Mesenchymal stem cell (in vitro differentiated cells and primary cell): ENCODE measurements around the gene ANO10.

Source experiments
- DNase-seq: peaks from one replicate; pipeline ENCODE4 v3.0.0-alpha.2; 2013
- H2AFZ ChIP-seq: one replicate; pipeline ENCODE4 v1.6.1; 2013; ENCODE audit warnings: low read depth, mild to moderate bottlenecking, control low read depth, inconsistent platforms, low read length, moderate library complexity
- H2AK5ac ChIP-seq: 2 replicates; pipeline ENCODE4 v1.6.1; 2013; ENCODE audit warnings: low read length, moderate library complexity, mild to moderate bottlenecking, inconsistent platforms; ENCODE audit not compliant: severe bottlenecking
- H2BK120ac ChIP-seq: one replicate; pipeline ENCODE4 v1.6.1; 2013; ENCODE audit warnings: low read depth, mild to moderate bottlenecking, inconsistent platforms, low read length, moderate library complexity
- H2BK12ac ChIP-seq, 2 experiments: one replicate each; pipeline ENCODE4 v1.6.1; 2013; ENCODE audit warnings: inconsistent platforms in 2 of 2, low read length in 2 of 2, mild to moderate bottlenecking in 2 of 2, moderate library complexity in 2 of 2, control low read depth in 1 of 2
- H2BK15ac ChIP-seq: one replicate; pipeline ENCODE4 v1.6.1; 2013; ENCODE audit warnings: mild to moderate bottlenecking, low read depth, inconsistent platforms; ENCODE audit not compliant: poor library complexity, severe bottlenecking
- H2BK5ac ChIP-seq: 2 replicates; pipeline ENCODE4 v1.6.1; 2013; ENCODE audit warnings: low read depth, mild to moderate bottlenecking, low read length, control low read depth, inconsistent platforms; ENCODE audit not compliant: poor library complexity, severe bottlenecking
- H3K14ac ChIP-seq, 2 experiments: one replicate each; pipeline ENCODE4 v1.6.1; 2013; ENCODE audit warnings: inconsistent platforms in 2 of 2, low read length in 2 of 2, control low read depth in 1 of 2, mild to moderate bottlenecking in 1 of 2, moderate library complexity in 1 of 2
- H3K18ac ChIP-seq, 2 experiments: one replicate each; pipeline ENCODE4 v1.6.1; 2013; ENCODE audit warnings: inconsistent platforms in 2 of 2, low read length in 2 of 2, control low read depth in 1 of 2, low read depth in 1 of 2, mild to moderate bottlenecking in 1 of 2
- H3K23ac ChIP-seq, 2 experiments: one replicate each; pipeline ENCODE4 v1.6.1; 2013; ENCODE audit warnings: inconsistent platforms in 2 of 2, low read length in 2 of 2, mild to moderate bottlenecking in 2 of 2, moderate library complexity in 2 of 2, control low read depth in 1 of 2
- H3K27ac ChIP-seq: 2 replicates; pipeline ENCODE4 v1.5.1; 2013; ENCODE audit warnings: mild to moderate bottlenecking, moderate library complexity, low read length, control low read depth, inconsistent platforms; ENCODE audit not compliant: poor library complexity, severe bottlenecking
- H3K27me3 ChIP-seq, 2 experiments: 2 replicates each; pipeline versions ENCODE4 v1.6.1 to v1.7.0; 2013; ENCODE audit warnings: low read length in 2 of 2, mild to moderate bottlenecking in 2 of 2, moderate library complexity in 2 of 2, control low read depth in 1 of 2, inconsistent platforms in 1 of 2; ENCODE audit not compliant: control insufficient read depth in 1 of 2, insufficient read depth in 1 of 2
- H3K36me3 ChIP-seq, 2 experiments: 2 replicates each; pipeline versions ENCODE4 v1.6.1 to v1.7.0; 2013; ENCODE audit warnings: low read length in 2 of 2, control low read depth in 1 of 2, inconsistent platforms in 1 of 2, low read depth in 1 of 2, mild to moderate bottlenecking in 1 of 2; ENCODE audit not compliant: insufficient read depth in 2 of 2, control insufficient read depth in 1 of 2
- H3K4ac ChIP-seq, 2 experiments: one replicate each; pipeline ENCODE4 v1.6.1; 2013; ENCODE audit warnings: inconsistent platforms in 2 of 2, low read length in 2 of 2, mild to moderate bottlenecking in 2 of 2, moderate library complexity in 2 of 2, control low read depth in 1 of 2, low read depth in 1 of 2
- H3K4me1 ChIP-seq: 2 replicates; pipeline ENCODE4 v1.6.1; 2013; ENCODE audit warnings: low read depth, low read length, control low read depth; ENCODE audit not compliant: control insufficient read depth, insufficient read depth
- H3K4me2 ChIP-seq: 2 replicates; pipeline ENCODE4 v1.6.1; 2013; ENCODE audit warnings: low read length, mild to moderate bottlenecking, inconsistent platforms; ENCODE audit not compliant: poor library complexity, severe bottlenecking
- H3K4me3 ChIP-seq, 2 experiments: 2 replicates each; pipeline versions ENCODE4 v1.5.1 to v1.7.0; 2013; ENCODE audit warnings: low read length in 2 of 2, mild to moderate bottlenecking in 2 of 2, control low read depth in 1 of 2, low read depth in 1 of 2; ENCODE audit not compliant: insufficient read depth in 1 of 2
- H3K79me1 ChIP-seq: replicated peaks from 2 replicates; pipeline ENCODE4 v1.6.1; 2013; ENCODE audit warnings: mild to moderate bottlenecking, control low read depth, low read length, inconsistent platforms; ENCODE audit not compliant: poor library complexity, severe bottlenecking
- H3K9ac ChIP-seq: 2 replicates; pipeline ENCODE4 v1.7.0; 2013; ENCODE audit warnings: mild to moderate bottlenecking, low read length, moderate library complexity
- H3K9me3 ChIP-seq: 2 replicates; pipeline ENCODE4 v1.7.0; 2013; ENCODE audit warnings: mild to moderate bottlenecking, low read length; ENCODE audit not compliant: control insufficient read depth
- H4K8ac ChIP-seq: one replicate; pipeline ENCODE4 v1.6.1; 2013; ENCODE audit warnings: inconsistent platforms, mild to moderate bottlenecking, low read length, moderate library complexity
- H4K91ac ChIP-seq: one replicate; pipeline ENCODE4 v1.6.1; 2013; ENCODE audit warnings: mild to moderate bottlenecking, low read length, inconsistent platforms
- WGBS: methylation state at CpG from one replicate; pipeline ENCODE4 v1.1.7; 2013; ENCODE audit warnings: mixed read lengths; 5-methylcytosine and 5-hydroxymethylcytosine counted together

Gene ANO10

GRCh38 chr3:43349716-43350115 is 272.1 kb downstream of the ANO10 start:
- H3K27me3 ChIP-seq, result no peaks in the 10 kb centered on the region
- H3K9ac ChIP-seq, result no peak overlapping the region
- H2AFZ ChIP-seq, result no peak overlapping the region
- no peak overlapping the region for H3K18ac ChIP-seq
- H2BK5ac ChIP-seq, result no peak overlapping the region
- no peak overlapping the region for H4K91ac ChIP-seq
- H3K36me3 ChIP-seq, result peaks cover 29 to 63% of the 10 kb centered on the region in 2 experiments
- H4K8ac ChIP-seq, result no peak overlapping the region
- no peak overlapping the region for H3K14ac ChIP-seq
- H2BK15ac ChIP-seq, result no peak overlapping the region
- H3K4me2 ChIP-seq, result no peak overlapping the region
- H2AK5ac ChIP-seq, result no peak overlapping the region
- H3K4ac ChIP-seq, result no peak overlapping the region
- H3K27ac ChIP-seq, result no peak overlapping the region
- H3K4me1 ChIP-seq, result peaks cover 3% of the 10 kb centered on the region
- peaks cover 18% of the 10 kb centered on the region for H3K79me1 ChIP-seq
- WGBS, result 97% methylated on average over 3 of the region's 3 CpGs
- no peak overlapping the region for H3K23ac ChIP-seq
- H2BK12ac ChIP-seq, result no peak overlapping the region
- DNase-seq, result no peak
- no peak overlapping the region for H2BK120ac ChIP-seq
- H3K4me3 ChIP-seq, result no peak overlapping the region
- peaks cover 40% of the 10 kb centered on the region for H3K9me3 ChIP-seq

GRCh38 chr3:43348852-43349574 is 272.8 kb downstream of the ANO10 start:
- H2BK12ac ChIP-seq, result no peak overlapping the region
- H4K8ac ChIP-seq, result peak overlapping the region; percentile 27
- H2AFZ ChIP-seq, result no peak overlapping the region
- no peak overlapping the region for H3K14ac ChIP-seq
- peaks cover 3% of the 10 kb centered on the region for H3K4me1 ChIP-seq
- H3K23ac ChIP-seq, result no peak overlapping the region
- no peak overlapping the region for H3K4me2 ChIP-seq
- H3K4me3 ChIP-seq, result no peak overlapping the region
- no peak overlapping the region for H3K27ac ChIP-seq
- H2AK5ac ChIP-seq, result no peak overlapping the region
- H3K36me3 ChIP-seq, result peaks cover 29 to 70% of the 10 kb centered on the region in 2 experiments
- no peak overlapping the region for H2BK15ac ChIP-seq
- no peak overlapping the region for H4K91ac ChIP-seq
- H3K27me3 ChIP-seq, result no peaks in the 10 kb centered on the region
- H3K4ac ChIP-seq, result no peak overlapping the region
- no peak overlapping the region for H2BK120ac ChIP-seq
- H3K9me3 ChIP-seq, result peaks cover 33% of the 10 kb centered on the region
- WGBS, result 90% methylated on average over 3 of the region's 4 CpGs
- H3K79me1 ChIP-seq, result peaks cover 20% of the 10 kb centered on the region
- H3K9ac ChIP-seq, result no peak overlapping the region
- no peak overlapping the region for H3K18ac ChIP-seq
- DNase-seq, result no peak
- no peak overlapping the region for H2BK5ac ChIP-seq

DNA sequence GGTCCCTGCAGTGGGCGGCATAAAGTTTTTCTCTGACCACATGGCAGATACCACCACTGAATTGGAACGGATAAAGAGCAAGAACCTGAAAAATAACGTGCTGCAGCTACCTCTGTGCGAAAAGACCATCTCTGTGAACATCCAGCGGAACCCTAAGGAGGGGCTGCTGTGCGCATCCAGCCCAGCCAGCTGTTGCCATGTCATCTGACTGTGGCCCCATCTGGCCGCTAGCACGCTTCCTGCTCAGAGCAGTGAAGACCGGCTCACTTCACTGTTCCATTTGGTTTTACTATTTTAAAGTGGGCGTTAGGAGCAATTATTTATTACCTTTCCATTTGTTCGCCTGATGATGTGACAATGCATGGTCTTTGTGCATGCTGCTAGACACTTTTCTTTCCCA is 273.5 kb downstream of the ANO10 start:
- Histone ChIP-seq H4K8ac (no peak overlapping the region), H3K4me1 (peaks cover 3% of the 10 kb centered on the region), H3K4me2 (no peak overlapping the region), H2AFZ (no peak overlapping the region), H4K91ac (no peak overlapping the region), H2BK120ac (no peak overlapping the region), H3K18ac (no peak overlapping the region), H3K79me1 (peaks cover 22% of the 10 kb centered on the region), H3K9me3 (peaks cover 26% of the 10 kb centered on the region), H3K36me3 (peaks cover 29 to 76% of the 10 kb centered on the region in 2 experiments), H3K23ac (no peak overlapping the region), H2AK5ac (no peak overlapping the region), H3K27ac (no peak overlapping the region), H3K4me3 (no peak overlapping the region), H3K4ac (no peak overlapping the region), H3K14ac (no peak overlapping the region), H2BK12ac (peak overlapping the region in 1 of 2 experiments; percentile 54), H3K27me3 (no peaks in the 10 kb centered on the region), H2BK15ac (no peak overlapping the region), H2BK5ac (no peak overlapping the region), H3K9ac (no peak overlapping the region)
- WGBS, result 98% methylated on average over 11 of the region's 11 CpGs
- no peak for DNase-seq

- Histone ChIP-seq H3K14ac (no peak overlapping the region), H3K4ac (no peak overlapping the region), H4K8ac (no peak overlapping the region), H3K4me3 (no peak overlapping the region), H4K91ac (no peak overlapping the region), H3K79me1 (peaks cover 22% of the 10 kb centered on the region), H3K4me2 (no peak overlapping the region), H2AFZ (no peak overlapping the region), H2BK5ac (no peak overlapping the region), H2BK12ac (peak overlapping the region in 1 of 2 experiments; percentile 42), H3K4me1 (peaks cover 3% of the 10 kb centered on the region), H3K27ac (no peak overlapping the region), H2AK5ac (no peak overlapping the region), H2BK120ac (no peak overlapping the region), H3K9me3 (peaks cover 21% of the 10 kb centered on the region), H3K18ac (no peak overlapping the region), H3K27me3 (no peaks in the 10 kb centered on the region), H3K23ac (no peak overlapping the region), H2BK15ac (no peak overlapping the region), H3K36me3 (peaks cover 30 to 81% of the 10 kb centered on the region in 2 experiments), H3K9ac (no peak overlapping the region)
- 98% methylated on average over 20 of the region's 20 CpGs for WGBS
- DNase-seq, result no peak
These were observed 274.0 kb downstream of the ANO10 start for GRCh38 chr3:43347774-43348173.
